IMR-90 (cell line): Measurements from ENCODE around the gene CHMP1A. TPM values are rescaled to one million over a fixed set of nuclear protein-coding genes. Genes with fewer than 3 reads are reported as not detected.

ENCODE experiments used
- ATAC-seq: fragments of 200-7000 bp; cut with Tn5 transposase; 2 replicates; pipeline ENCODE4 v1.9.1; 2020; ENCODE audit warnings: low read depth, mild to moderate bottlenecking, moderate library complexity
- BruUV-seq: library from RNA; stranded (reverse); fragments of 400-500 nt; replicated peaks from 2 replicates; lab custom pipeline; 2021; lab: Mats Ljungman, UMichigan
- CTCF ChIA-PET: fragments of 300-600 bp; formaldehyde crosslinking; extraction: SDS; loops from one replicate; lab custom pipeline; 2021; ENCODE audit warnings: antibody characterized with exemption; lab: Yijun Ruan, JAX
- POLR2A ChIA-PET: fragments of 300-600 bp; sonication (Branson Sonifier 250); formaldehyde crosslinking; loops from one replicate; lab custom pipeline; 2022; ENCODE audit warnings: antibody characterized with exemption; ENCODE audit not compliant: unreplicated experiment; lab: Charles Lee
- DNase-seq: peaks from one replicate; pipeline ENCODE4 v3.0.0; 2013
- H2AFZ ChIP-seq: replicated peaks from 2 replicates; pipeline ENCODE3; 2013; ENCODE audit warnings: low read length, mild to moderate bottlenecking; ENCODE audit not compliant: poor library complexity
- H2AK5ac ChIP-seq: 2 replicates; pipeline ENCODE4 v1.6.1; 2013; ENCODE audit warnings: low read depth, low read length, inconsistent platforms
- H2AK9ac ChIP-seq: replicated peaks from 2 replicates; pipeline ENCODE3; 2013; ENCODE audit warnings: mild to moderate bottlenecking, low read depth, low read length, moderate library complexity; ENCODE audit not compliant: poor library complexity
- H2BK120ac ChIP-seq: 2 replicates; pipeline ENCODE4 v1.6.1; 2013; ENCODE audit warnings: low read depth, low read length, inconsistent platforms
- H2BK15ac ChIP-seq: 3 replicates; pipeline ENCODE4 v1.6.1; 2013; ENCODE audit warnings: low read depth, low read length, inconsistent platforms
- H2BK20ac ChIP-seq: 2 replicates; pipeline ENCODE4 v1.6.1; 2013; ENCODE audit warnings: low read depth, mild to moderate bottlenecking, inconsistent platforms, low read length, moderate library complexity
- H2BK5ac ChIP-seq: 2 replicates; pipeline ENCODE4 v1.6.1; 2013; ENCODE audit warnings: mild to moderate bottlenecking, low read depth, low read length, inconsistent platforms; ENCODE audit not compliant: poor library complexity, severe bottlenecking
- H3K14ac ChIP-seq: replicated peaks from 2 replicates; pipeline ENCODE4 v1.6.1; 2013; ENCODE audit warnings: low read depth, low read length, inconsistent platforms
- H3K18ac ChIP-seq: 2 replicates; pipeline ENCODE4 v1.6.1; 2013; ENCODE audit warnings: low read depth, low read length, control low read depth
- H3K23ac ChIP-seq: 2 replicates; pipeline ENCODE4 v1.6.1; 2013; ENCODE audit warnings: low read depth, low read length, inconsistent platforms
- H3K27ac ChIP-seq: 2 replicates; pipeline ENCODE4 v1.5.1; 2013; ENCODE audit warnings: mild to moderate bottlenecking, control low read depth, low read length; ENCODE audit not compliant: insufficient read depth
- H3K27me3 ChIP-seq: 2 replicates; pipeline ENCODE4 v1.6.1; 2013; ENCODE audit warnings: low read length; ENCODE audit not compliant: control insufficient read depth, insufficient read depth
- H3K36me3 ChIP-seq: 2 replicates; pipeline ENCODE4 v1.6.1; 2013; ENCODE audit warnings: low read length, mixed read lengths; ENCODE audit not compliant: control insufficient read depth, insufficient read depth
- H3K4ac ChIP-seq: 2 replicates; pipeline ENCODE4 v1.6.1; 2013; ENCODE audit warnings: low read depth, low read length, inconsistent platforms
- H3K4me1 ChIP-seq: 2 replicates; pipeline ENCODE4 v1.6.1; 2013; ENCODE audit warnings: low read length, mixed read lengths; ENCODE audit not compliant: control insufficient read depth, insufficient read depth
- H3K4me2 ChIP-seq: 2 replicates; pipeline ENCODE4 v1.6.1; 2013; ENCODE audit warnings: low read depth, mild to moderate bottlenecking, control low read depth, low read length, moderate library complexity
- H3K4me3 ChIP-seq: 2 replicates; pipeline ENCODE4 v1.5.1; 2013; ENCODE audit warnings: low read depth, mild to moderate bottlenecking, control low read depth, low read length, moderate library complexity; ENCODE audit not compliant: insufficient read depth
- H3K56ac ChIP-seq: 2 replicates; pipeline ENCODE4 v1.6.1; 2013; ENCODE audit warnings: low read length, inconsistent platforms; ENCODE audit not compliant: insufficient read depth; ENCODE audit errors: extremely low read depth
- H3K79me1 ChIP-seq, 2 experiments: 2 replicates each; pipeline ENCODE4 v1.6.1; 2013; ENCODE audit warnings: low read length in 2 of 2, inconsistent platforms in 1 of 2, low read depth in 1 of 2
- H3K9ac ChIP-seq: 2 replicates; pipeline ENCODE4 v1.6.1; 2013; ENCODE audit warnings: low read depth, low read length, control low read depth
- H3K9me1 ChIP-seq: 2 replicates; pipeline ENCODE4 v1.6.1; 2013; ENCODE audit warnings: low read length, inconsistent platforms; ENCODE audit not compliant: insufficient read depth
- H3K9me3 ChIP-seq: 2 replicates; pipeline ENCODE4 v1.6.1; 2013; ENCODE audit warnings: low read length; ENCODE audit not compliant: control insufficient read depth, insufficient read depth
- H4K20me1 ChIP-seq: 2 replicates; pipeline ENCODE4 v1.6.1; 2013; ENCODE audit warnings: low read length, inconsistent platforms; ENCODE audit not compliant: insufficient read depth
- H4K5ac ChIP-seq: 2 replicates; pipeline ENCODE4 v1.6.1; 2013; ENCODE audit warnings: mild to moderate bottlenecking, low read depth, low read length, control low read depth
- H4K8ac ChIP-seq, 2 experiments: 2 replicates each; pipeline ENCODE4 v1.6.1; 2013; ENCODE audit warnings: low read depth in 2 of 2, low read length in 2 of 2, control low read depth in 1 of 2, inconsistent platforms in 1 of 2
- H4K91ac ChIP-seq: 2 replicates; pipeline ENCODE4 v1.6.1; 2013; ENCODE audit warnings: low read depth, low read length, inconsistent platforms; ENCODE audit not compliant: insufficient read depth
- BHLHE40 ChIP-seq: fragments of 150-350 bp; IDR thresholded peaks from 2 replicates; pipeline ENCODE4 v1.6.1; 2016; ENCODE audit warnings: mild to moderate bottlenecking, low read depth, low read length
- CEBPB ChIP-seq: IDR thresholded peaks from 2 replicates; pipeline ENCODE4 v1.6.1; 2012; ENCODE audit warnings: low read depth, low read length, improper control_type of control experiment
- CHD1 ChIP-seq: IDR thresholded peaks from 2 replicates; pipeline ENCODE4 v1.6.1; 2012; ENCODE audit warnings: low read depth, low read length, improper control_type of control experiment
- FOS ChIP-seq: fragments of 150-350 bp; IDR thresholded peaks from 2 replicates; pipeline ENCODE4 v1.6.1; 2016; ENCODE audit warnings: low read depth, low read length
- MAFK ChIP-seq: IDR thresholded peaks from 2 replicates; pipeline ENCODE4 v1.6.1; 2012; ENCODE audit warnings: low read depth, low read length, improper control_type of control experiment
- MAZ ChIP-seq: IDR thresholded peaks from 2 replicates; pipeline ENCODE4 v1.6.1; 2012; ENCODE audit warnings: low read depth, mild to moderate bottlenecking, low read length, improper control_type of control experiment, moderate library complexity, borderline replicate concordance
- MXI1 ChIP-seq: IDR thresholded peaks from 2 replicates; pipeline ENCODE4 v1.6.1; 2012; ENCODE audit warnings: low read depth, mild to moderate bottlenecking, low read length, moderate library complexity, borderline replicate concordance
- NFE2L2 ChIP-seq: fragments of 150-350 bp; IDR thresholded peaks from 2 replicates; pipeline ENCODE4 v1.6.1; 2016; ENCODE audit warnings: low read depth, mild to moderate bottlenecking, low read length
- POLR2A ChIP-seq: IDR thresholded peaks from 2 replicates; pipeline ENCODE4 v1.6.1; 2012; ENCODE audit warnings: mild to moderate bottlenecking, low read depth, low read length
- RAD21 ChIP-seq: IDR thresholded peaks from 2 replicates; pipeline ENCODE4 v1.6.1; 2012; ENCODE audit warnings: low read length, improper control_type of control experiment
- RCOR1 ChIP-seq: IDR thresholded peaks from 2 replicates; pipeline ENCODE4 v1.6.1; 2012; ENCODE audit warnings: mild to moderate bottlenecking, low read length, improper control_type of control experiment; ENCODE audit not compliant: insufficient replicate concordance
- RFX5 ChIP-seq: IDR thresholded peaks from 2 replicates; pipeline ENCODE4 v1.8.0; 2012; ENCODE audit warnings: low read depth, mild to moderate bottlenecking, low read length, moderate library complexity
- SMC3 ChIP-seq: fragments of 150-350 bp; IDR thresholded peaks from 2 replicates; pipeline ENCODE4 v1.6.1; 2016; ENCODE audit warnings: low read depth, mild to moderate bottlenecking, antibody characterized with exemption, low read length, moderate library complexity
- WGBS, 2 experiments: methylation state at CpG; one replicate each; pipeline versions ENCODE4 v1.1.5 to v1.1.7; 2013; ENCODE audit warnings: missing lambda C conversion rate in 2 of 2; ENCODE audit not compliant: insufficient read length in 1 of 2; ENCODE audit errors: extremely low coverage in 2 of 2; 5-methylcytosine and 5-hydroxymethylcytosine counted together
- dilution Hi-C: fragments of 300-500 bp; cut with HindIII; formaldehyde crosslinking; loops from one replicate; pipeline ENCODE4 v1.14.3; 2018; ENCODE audit warnings: low sequenced_read_pairs; ENCODE audit not compliant: unreplicated experiment
- in situ Hi-C: fragments of 300-500 bp; cut with MboI; formaldehyde crosslinking; loops from 3 replicates; pipeline ENCODE4 v1.14.3; 2019; ENCODE audit warnings: low sequenced_read_pairs, inconsistent platforms, mixed read lengths
- intact Hi-C: fragments of 100-400 bp; cut with micrococcal nuclease; formaldehyde crosslinking; loops from 2 replicates; pipeline ENCODE4 v1.10.0; 2022
- polyA plus RNA-seq, 3 experiments: library from polyadenylated mRNA; depleted of rRNA; stranded (reverse); fragments of >200 nt; gene quantifications; 2 replicates each; pipeline ENCODE4 v1.2.3, GENCODE V29; 2012; ENCODE audit warnings: low replicate concordance in 1 of 3
- total RNA-seq: library from RNA; depleted of rRNA; stranded (reverse); fragments of >200 nt; gene quantifications from 2 replicates; pipeline ENCODE4 v1.2.3, GENCODE V29; 2012
- TF ChIP-seq, protein P1 (sequence below): fragments of 150-350 bp; IDR thresholded peaks from 2 replicates; pipeline ENCODE4 v1.6.1; 2017; ENCODE audit warnings: mild to moderate bottlenecking, antibody characterized with exemption, low read length, low read depth
- TF ChIP-seq, protein P2 (sequence below): conservative IDR thresholded peaks from 2 replicates; pipeline ENCODE4 v1.5.1; 2012; ENCODE audit warnings: mild to moderate bottlenecking, low read depth, low read length, improper control_type of control experiment

Gene CHMP1A
- total and polyA plus RNA-seq, 2 of the 4 experiments (the other 2 are of a cell fraction): 97.3 to 99.8 TPM

GRCh38 chr16:89596957-89597649 is 60.4 kb downstream of the CHMP1A start:
- ChIA-PET CTCF (interaction anchor here (1.1 kb wide), 1 partner anchor 13 kb away, joined by 4 read pairs; no protein-coding TSS in a partner anchor), POLR2A (no interaction called here)
- no peak for DNase-seq
- Histone ChIP-seq H3K27me3 (no peaks in the 10 kb centered on the region), H3K4me3 (no peak overlapping the region), H3K36me3 (no peaks in the 10 kb centered on the region; the same call in 1 of the 2 replicates), H2BK20ac (no peak overlapping the region), H4K5ac (no peak overlapping the region), H4K20me1 (peaks cover 3% of the 10 kb centered on the region; the same call in 1 of the 2 replicates), H2BK5ac (no peak overlapping the region), H2BK15ac (0 out of 3 replicates have a peak overlapping the region, but pooled peaks have one; percentile 13), H2AK9ac (no peak overlapping the region), H3K79me1 (no peaks in the 10 kb centered on the region), H3K9me1 (no peaks in the 10 kb centered on the region; the same call in 1 of the 2 replicates), H2BK120ac (no peak overlapping the region), H3K4me1 (peaks cover 4% of the 10 kb centered on the region), H3K23ac (no peak overlapping the region), H4K8ac (no peak overlapping the region), H3K9ac (no peak overlapping the region), H3K4me2 (no peak overlapping the region), H3K14ac (no peak overlapping the region), H4K91ac (no peak overlapping the region), H2AFZ (peak overlapping the region; percentile 58), H3K27ac (no peak overlapping the region), H3K56ac (no peak overlapping the region), H3K18ac (no peak overlapping the region), H3K9me3 (no peaks in the 10 kb centered on the region), H3K4ac (no peak overlapping the region), H2AK5ac (peak overlapping the region; percentile 50; the same call in 1 of the 2 replicates)
- dilution Hi-C loops (no loop called here), intact Hi-C loops (no loop called here), in situ Hi-C loops (no loop called here)
- no TSS peak for BruUV-seq
- ATAC-seq: no peak
- 85% methylated on average over 11 of the region's 19 CpGs; no CpG with 5 or more reads in 1 of the 2 experiments for WGBS, 2 experiments
- no peak for TF ChIP-seq MAFK
- no peak for TF ChIP-seq CHD1
- TF ChIP-seq POLR2A: no peak
- no peak for TF ChIP-seq RAD21
- no peak for TF ChIP-seq SMC3
- TF ChIP-seq FOS: no peak
- no peak for TF ChIP-seq RCOR1
- TF ChIP-seq CEBPB: no peak
- TF ChIP-seq NFE2L2: no peak
- TF ChIP-seq, protein P1, sequence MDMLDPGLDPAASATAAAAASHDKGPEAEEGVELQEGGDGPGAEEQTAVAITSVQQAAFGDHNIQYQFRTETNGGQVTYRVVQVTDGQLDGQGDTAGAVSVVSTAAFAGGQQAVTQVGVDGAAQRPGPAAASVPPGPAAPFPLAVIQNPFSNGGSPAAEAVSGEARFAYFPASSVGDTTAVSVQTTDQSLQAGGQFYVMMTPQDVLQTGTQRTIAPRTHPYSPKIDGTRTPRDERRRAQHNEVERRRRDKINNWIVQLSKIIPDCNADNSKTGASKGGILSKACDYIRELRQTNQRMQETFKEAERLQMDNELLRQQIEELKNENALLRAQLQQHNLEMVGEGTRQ: no peak
- TF ChIP-seq MXI1: no peak
- no peak for TF ChIP-seq MAZ
- TF ChIP-seq, protein P2, sequence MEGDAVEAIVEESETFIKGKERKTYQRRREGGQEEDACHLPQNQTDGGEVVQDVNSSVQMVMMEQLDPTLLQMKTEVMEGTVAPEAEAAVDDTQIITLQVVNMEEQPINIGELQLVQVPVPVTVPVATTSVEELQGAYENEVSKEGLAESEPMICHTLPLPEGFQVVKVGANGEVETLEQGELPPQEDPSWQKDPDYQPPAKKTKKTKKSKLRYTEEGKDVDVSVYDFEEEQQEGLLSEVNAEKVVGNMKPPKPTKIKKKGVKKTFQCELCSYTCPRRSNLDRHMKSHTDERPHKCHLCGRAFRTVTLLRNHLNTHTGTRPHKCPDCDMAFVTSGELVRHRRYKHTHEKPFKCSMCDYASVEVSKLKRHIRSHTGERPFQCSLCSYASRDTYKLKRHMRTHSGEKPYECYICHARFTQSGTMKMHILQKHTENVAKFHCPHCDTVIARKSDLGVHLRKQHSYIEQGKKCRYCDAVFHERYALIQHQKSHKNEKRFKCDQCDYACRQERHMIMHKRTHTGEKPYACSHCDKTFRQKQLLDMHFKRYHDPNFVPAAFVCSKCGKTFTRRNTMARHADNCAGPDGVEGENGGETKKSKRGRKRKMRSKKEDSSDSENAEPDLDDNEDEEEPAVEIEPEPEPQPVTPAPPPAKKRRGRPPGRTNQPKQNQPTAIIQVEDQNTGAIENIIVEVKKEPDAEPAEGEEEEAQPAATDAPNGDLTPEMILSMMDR: no peak
- TF ChIP-seq BHLHE40: no peak
- TF ChIP-seq RFX5: no peak
